GM19468 (cell line): Measurements from ENCODE around the gene RFX5.
"Not testable (repeated sequence)": the region's sequence is repeated elsewhere in the genome, so short reads cannot be mapped to it uniquely, and the experiment has no call there.

ENCODE experiments used
- ATAC-seq: cut with Tn5 transposase; IDR thresholded peaks from one replicate; pipeline ENCODE4 v1.9.1; 2021; ENCODE audit warnings: mild to moderate bottlenecking, moderate library complexity, moderate number of reproducible peaks; ENCODE audit not compliant: unreplicated experiment; ENCODE audit errors: extremely low read depth

The RFX5 gene

DNA sequence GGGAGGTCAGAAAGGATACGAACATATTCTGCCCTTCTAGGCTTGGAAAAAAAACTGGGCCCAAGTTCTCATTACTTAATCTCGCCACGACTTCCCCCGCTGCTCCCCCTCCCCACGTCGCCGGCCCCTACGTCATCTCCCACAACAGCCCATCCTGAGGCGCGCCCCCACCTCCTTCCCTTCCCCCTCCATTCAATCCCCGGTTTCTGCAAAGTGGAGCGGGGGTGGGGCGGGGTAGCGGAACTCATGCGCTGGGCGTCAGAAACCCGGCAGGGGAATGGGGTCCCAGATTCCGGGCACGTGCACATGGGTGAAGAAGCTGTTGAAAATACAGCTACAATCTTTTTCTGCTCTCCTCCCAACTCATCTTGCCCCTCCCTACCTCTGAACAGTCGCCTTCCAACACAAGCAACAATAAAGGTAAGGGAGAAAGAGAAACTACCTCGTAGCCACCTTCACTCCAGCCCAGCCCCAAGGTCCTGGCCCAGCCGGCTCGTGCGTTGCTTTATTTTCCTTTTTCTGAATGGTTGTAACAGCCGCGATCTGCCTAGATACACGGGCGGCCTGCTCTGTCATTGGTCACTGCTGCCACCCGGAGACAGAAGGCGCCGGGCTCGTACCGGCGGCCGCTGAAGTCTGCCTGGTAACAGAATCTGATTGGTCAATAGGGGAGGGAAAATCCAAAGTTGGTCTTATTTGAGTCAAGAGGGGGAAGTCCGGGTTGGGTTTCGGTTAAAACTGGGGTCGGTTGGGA lies at the start of gene RFX5:
RFX5 (minus strand) TSS at position 484 of the 754 bp plus-strand sequence. CDS start 932 bp downstream, outside the sequence.
- ATAC-seq: peak; percentile 98

DNA sequence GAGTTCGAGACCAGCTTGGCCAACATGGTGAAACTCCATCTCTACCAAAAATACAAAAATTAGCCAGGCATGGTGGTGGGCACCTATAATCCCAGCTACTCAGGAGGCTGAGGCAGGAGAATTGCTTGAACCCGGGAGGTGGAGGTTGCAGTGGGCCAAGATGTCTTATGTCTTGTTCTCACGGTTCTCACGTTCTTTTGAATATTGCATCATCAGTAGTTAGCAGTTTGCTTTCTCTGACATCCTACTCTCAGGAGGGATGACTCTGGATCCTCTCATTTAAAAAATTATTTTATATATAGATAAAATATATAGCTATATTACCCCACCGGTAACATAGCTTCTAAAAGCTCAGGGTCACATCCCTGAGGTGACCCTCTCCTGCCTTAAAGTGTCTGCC lies 49.2 kb upstream of the RFX5 start:
- ATAC-seq: not testable (repeated sequence)

DNA sequence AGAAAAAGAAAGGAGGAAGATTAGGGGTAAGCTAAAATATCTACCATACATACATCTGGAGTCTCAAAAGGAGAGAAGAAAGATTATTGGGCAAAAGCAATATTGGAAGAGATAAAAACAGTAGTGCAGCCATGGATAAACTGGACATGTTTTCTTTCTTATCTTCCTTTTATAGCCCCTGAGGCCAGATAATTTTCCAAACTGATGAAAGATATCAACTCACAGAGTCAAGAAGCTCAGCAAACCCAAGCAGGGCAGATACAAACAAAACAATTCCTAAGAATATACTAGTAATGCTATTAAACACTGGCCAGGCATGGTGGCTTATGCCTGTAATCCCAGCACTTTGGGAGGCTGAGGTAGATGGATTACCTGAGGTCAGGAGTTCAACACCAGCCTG lies 46.5 kb upstream of the RFX5 start:
- ATAC-seq: no peak

DNA sequence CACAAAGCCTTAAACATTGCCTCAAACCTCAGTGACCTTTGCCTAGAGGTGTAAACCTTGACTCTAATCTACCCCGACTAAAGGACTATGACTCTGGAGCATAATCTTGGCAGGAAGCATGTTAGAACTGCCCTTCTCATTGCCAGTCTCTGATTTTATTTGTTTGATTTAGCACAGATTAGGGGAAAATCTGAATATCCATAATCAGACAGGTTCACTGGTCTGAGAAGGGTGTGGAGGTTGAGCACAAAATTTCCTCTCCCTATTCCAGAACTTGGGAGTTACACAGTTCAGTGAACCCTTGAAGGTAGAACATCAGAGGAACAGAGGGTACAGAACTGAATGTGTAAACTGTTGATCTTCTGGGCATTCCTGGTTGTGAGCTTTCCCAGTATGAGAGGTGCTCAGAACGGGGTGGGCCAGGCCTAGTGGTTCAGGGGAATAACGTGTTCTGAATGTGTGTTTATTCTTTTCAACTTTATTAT lies 44.1 kb upstream of the RFX5 start:
- no peak for ATAC-seq

DNA sequence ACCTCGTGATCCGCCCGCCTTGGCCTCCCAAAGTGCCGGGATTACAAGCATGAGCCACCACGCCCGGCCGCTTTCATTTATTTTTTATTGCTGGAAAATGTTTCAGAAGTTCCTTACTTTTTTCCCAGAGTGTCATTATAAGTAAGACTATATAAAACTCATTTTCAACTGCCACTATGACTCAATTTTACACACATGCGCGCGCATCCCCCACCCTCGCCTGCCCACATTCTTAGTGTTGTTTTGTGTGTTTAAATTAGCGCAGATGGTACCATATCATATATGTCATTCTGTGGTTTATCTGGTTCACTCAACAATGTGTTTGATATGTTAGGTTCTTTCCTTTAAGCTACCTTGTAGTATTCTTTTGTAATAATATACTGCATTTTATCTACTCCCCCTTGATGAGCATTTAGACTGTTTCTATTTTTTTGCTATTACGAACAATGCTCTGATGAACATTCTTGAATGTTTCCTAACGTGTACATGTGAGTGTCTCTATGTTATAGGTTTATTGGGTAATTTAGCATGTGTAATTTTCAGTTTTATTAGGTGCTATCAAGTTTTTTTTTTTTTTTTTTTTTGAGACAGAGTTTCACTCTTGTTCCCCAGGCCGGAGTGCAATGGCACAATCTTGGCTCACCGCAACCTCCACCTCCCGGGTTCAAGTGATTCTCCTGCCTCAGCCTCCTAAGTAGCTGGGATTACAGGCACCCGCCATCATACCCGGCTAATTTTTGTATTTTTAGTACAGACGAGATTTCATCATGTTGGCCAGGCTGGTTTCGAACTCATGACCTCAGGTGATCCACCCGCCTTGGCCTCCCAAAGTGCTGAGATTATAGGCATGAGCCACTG lies 43.4 kb upstream of the RFX5 start:
- ATAC-seq: not testable (repeated sequence)

DNA sequence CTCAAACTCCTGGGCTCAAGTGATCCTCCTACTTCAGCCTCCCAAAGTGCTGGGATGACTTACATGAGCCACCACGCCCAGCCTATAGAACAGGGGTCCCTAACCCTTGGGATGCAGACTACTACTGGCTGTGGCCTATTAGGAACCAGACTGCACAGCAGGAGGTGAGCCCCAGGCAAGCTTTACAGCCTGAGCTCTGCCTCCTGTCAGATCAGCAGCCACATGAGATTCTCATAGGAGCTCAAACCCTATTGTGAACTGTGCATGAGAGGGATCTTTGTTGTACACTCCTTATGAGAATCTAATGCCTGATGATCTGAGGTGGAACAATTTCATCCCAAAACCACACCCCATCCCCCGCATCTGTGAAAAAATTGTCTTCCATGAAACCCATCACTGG lies 39.0 kb upstream of the RFX5 start:
- no peak for ATAC-seq

DNA sequence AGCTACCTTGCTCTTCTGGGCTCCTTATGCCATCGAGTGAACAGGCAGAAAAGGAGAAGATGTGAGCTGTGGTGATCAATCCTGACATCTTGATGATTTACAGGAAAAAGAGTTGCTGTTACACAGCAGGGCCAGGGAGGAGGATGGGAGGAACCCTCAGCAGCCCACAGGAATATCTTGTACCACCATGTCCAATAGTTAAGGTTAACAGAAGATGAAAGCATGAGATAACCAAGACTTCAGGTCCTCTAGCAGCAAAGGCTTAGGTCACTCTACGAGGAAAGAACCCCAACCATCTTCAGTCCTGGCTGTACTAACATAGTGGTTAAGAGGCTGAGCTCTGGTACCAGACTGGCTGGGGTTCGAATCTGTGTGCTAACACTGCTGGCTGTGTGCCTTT lies 37.5 kb upstream of the RFX5 start:
- no peak for ATAC-seq

DNA sequence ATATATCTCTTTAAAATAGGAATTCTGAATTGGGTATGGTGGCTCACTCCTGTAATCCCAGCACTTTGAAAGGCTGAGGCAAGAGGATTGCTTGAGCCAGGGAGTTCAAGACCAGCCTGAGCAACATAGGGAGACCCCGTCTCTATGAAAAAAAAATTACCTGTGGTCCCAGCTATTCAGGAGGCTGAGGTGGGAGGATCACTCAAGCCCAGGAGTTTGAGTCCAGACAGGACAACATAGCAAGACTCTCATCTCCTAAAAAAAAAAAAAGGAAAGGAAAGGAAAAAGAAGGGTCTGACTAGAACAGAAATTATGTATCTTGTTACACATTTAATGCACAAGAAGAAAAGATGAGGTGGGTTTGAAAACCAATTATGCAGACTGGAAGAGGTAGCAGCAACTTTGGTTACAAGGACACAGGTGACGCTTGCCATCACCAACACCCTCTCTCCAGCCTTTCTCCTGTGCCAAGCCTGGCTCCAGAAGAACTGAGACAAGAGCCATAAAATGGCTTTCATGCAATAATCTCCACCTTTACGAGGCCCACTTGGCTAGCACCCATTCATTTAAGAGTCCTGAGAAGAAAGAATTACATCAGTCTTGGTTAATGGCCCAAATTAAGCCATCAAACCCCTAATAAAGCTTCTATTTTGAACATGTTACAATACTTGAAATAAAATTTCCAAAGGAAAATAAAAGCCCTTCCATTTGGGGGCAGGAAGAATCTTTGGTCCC lies 30.3 kb upstream of the RFX5 start:
- no peak for ATAC-seq

DNA sequence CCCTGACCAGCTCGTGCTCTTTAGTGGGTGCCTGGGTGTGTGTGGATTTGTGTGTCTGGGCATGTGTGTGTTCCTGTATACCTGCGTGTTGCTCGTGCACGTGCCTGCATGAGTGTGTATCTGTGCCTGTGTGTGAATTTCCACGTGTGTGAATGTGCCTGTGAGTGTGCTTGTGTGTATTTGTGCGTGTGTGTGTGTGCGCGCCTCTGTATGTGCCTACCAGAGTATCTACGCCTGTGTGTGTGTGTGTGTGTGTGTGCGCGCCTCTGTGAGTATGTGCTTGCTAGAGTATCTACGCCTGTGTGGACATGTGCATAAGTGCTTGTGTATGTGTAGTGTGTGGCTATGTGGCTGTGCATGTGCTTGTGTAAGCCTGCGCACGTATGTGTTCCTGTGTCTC lies 26.1 kb upstream of the RFX5 start:
- no peak for ATAC-seq

DNA sequence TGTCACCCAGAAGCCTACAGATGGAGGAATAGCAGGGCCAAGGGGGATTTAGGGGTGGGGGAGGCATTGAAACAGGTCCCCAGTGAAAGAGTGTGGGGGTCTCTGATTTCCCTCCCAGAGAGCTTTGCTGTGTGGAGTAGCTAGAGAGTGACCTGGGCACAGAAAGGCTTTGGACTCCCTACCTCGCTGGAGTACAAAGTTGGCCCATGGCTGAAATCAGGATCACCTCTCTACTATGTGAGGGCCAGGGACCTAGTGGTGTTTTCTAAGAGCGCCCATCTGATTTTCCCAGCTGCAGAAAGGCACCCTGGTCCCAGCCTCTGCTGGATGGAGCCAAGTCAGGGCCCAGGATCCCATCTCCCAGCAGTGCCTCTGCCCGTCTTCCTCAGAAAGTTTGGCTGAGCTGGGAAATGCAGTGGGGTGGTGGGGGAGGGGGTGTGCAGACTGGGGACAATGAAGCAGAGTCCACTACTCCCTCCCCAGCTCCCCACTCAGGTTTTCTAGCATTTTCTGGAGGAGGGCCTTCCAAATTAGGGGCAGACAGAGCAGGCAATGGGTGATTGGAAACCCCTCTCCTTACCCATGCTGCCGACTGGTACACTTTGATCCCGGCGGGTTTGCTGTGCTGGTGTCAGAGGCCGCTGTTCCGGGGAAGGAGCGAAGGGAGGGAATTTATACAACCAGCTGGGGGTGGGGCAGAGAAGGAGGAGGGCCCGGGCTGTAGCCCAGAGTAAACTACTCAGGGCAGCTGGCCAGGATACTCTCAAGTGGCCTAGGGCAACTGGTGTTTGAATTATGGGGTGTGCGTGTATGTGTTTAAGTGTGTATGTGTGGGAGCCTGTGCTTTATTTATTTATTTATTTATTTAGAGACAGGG lies 25.2 kb upstream of the RFX5 start, which contains the start of gene SELENBP1:
SELENBP1 (minus strand) TSS at position 648 of the 877 bp plus-strand sequence; CDS start at position 584, 64 bp downstream.
- no peak for ATAC-seq

DNA sequence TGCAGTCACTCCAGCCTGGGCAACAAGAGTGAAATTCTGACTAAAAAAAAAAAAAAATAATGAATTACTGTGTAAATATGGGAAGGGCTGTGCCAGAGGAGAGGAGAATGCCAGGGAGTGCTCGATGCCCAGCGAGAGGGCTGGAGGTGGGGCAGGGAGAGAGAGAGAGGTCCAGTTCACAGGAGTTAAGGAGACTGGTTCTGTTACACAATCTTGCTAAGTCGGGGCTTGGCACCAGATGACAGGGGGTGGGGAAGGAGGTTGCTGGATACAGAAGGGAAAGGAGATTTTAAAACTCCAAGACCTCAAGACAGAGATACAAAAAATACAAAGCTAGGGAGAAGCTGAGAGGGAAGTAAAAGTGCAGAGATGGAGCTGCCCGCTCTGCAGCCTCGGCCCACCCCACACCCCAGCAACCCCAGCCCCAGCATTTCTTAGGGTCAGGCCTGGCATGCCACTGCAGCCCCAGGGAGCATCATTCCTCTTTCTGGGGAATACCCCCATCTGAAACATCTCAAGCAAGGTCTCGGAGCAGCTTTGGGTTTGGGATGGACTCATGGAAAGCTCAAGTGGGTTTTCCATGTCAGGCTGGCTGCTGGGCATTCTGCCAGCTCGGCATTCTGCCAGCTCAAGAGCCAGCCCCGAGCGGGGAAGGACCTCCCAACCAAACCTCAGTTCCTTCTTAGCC lies 24.5 kb upstream of the RFX5 start:
- no peak for ATAC-seq

DNA sequence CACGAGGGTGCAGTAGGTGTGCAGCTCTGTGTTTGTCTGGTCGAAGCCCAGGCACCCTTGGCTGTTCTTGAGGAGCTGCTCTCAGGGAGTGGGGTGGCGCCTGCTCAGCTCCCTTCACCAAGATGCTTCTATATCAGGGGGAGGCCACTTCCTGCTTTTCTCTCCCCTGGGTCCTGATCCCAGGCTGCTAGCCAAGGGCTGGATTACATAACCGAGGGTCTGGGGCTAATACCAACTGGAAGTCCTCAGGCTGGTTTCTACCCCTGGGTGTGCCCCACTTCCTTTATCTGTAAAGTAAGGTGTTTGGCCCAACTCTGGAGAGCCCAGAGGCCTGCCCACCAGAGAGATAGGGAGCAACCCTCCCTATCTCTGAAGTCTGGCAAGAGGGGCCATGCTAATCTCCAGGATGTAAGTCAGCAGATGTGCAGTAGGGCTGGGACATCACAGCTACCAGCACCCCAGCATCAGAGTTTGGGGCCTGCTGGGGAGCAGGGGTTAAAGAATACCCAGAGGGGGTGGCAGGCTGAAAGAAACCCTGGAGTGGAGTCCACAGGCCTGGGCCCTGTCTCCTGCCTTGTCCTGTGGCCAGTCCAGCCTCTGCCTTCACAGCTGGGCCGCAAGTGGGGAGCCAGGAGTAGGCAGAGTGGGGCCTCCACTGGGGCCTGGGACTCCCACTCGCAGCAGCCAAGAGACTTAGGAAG lies 23.3 kb upstream of the RFX5 start:
- no peak for ATAC-seq

DNA sequence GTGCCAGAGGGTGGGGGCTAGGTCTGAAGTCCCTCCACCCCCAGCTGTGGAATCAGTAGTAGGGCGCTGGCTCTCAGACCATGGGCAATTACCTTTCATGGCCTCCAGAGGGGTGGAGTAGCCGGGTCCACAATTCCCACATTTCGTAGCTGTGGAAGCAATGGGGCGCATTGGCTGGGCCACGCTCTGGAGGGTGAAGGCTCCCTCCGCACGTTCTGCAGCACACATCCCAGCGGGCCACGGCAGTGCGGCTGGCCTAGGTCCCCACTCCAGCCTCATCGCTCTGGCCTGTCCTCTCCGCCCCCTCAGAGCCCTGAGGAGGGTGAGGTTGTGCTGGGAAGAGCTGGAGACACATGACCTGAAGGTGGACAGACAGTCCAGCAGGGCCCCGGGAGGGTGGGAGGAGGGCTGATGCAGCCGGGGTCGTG lies 22.6 kb upstream of the RFX5 start:
- no peak for ATAC-seq

DNA sequence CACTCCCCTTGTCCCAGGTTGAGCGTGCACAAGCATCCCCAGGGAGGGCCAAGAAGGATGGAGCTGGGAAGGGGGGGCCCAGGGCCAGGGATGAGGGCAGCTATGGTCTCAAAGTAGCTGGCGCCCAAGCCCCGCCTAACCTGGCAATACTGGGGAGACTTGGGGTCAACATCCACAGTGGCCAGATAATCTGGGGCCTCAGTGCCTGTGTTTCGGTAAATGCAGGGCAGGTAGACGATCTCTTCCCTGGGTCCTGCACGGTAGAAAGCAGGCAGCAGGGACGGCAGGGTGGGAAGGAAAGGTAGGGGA lies 22.2 kb upstream of the RFX5 start:
- no peak for ATAC-seq

DNA sequence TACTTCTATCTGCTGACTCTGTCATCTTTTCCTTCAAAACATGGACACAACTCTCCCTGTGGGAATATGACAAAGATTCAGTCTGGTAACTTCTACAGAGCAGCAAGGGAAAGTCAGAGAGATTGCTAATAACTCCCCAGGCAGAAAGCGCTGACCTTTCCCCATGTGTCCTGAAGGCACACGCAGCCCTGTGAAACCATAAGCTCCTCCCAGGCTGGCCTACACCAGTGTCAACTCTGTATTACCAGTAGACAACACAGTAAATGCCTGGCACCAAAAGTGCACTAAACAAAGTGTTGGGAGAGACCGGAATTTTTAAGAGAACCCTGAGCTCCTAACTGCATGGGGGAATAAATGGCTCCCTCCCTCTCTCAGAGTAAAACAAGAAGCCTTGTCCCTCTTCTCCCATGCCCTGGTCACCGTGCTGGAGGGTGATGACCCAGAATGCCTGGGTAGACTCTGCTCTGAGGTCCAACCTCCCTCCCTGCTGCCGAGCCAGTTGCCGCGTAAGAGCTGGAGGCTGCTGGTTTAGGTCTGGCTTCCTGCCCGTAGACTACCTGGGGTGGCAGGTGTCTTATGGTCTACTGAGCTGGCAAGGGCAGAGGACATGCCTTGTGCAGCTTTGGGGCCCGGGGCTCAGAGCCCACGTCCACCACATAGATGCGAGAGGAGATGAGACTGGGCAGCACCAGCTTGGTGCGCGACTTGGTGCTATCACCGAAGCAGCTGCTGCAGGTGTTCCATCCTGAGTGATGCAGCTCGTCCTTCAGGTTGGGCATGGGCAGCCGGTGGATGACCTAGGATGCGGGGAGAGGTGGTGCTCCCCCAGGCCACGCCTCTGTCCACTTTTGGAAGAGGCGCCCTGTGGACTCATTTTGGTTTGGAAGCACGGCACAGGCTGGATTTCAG lies 21.6 kb upstream of the RFX5 start:
- no peak for ATAC-seq

DNA sequence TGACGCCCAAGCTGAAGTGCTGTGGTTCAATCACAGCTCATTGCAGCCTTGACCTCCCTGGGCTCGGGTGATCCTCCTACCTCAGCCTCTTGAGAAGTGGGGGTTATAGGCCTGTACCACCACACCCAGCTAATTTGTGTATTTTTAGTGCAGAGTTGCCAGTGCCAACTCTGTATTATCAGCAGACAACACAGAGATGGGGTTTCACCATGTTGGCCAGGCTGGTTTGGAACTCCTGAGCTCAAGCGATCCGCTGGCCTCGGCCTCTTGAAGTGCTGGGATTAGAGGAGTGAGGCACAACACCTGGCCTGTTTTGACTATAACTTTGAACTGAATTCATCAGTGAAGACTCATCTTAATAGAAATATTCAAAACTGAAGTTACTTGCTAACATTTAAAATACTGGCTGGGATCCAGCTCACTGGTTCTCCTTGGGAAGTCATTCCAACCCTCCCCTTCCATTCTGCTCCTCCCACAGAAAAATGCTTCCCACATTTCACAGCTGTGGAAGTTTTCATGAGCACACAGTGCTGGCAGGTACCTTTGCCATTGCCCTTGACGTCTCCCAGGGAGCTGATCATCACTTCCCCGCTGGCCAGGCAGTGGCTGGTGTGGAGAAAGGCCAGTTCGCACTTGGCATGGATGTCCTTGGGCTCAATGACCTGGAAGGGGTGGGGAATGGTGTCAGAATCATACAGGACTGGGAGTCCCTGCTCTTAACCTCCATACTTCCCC lies 20.8 kb upstream of the RFX5 start:
- ATAC-seq: no peak

DNA sequence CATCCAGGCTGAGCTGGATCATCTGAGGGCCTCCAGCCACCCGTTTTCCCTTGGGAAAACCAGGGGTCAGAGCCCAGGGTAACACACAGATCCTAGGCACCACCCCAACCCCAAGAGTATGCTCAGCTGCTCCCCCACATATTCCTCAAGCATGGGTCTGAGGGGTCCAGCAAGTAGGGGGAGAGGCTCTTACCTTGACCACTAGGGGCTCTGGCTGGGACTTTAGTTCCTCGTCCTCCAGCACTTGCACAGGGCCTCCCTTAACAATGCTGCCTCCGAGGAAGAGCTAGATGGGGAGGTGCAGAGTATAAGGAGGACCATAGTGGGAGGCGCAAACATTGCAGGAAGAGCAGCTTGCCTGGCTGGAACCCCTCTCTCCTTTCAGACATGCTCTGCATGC lies 17.9 kb upstream of the RFX5 start:
- no peak for ATAC-seq
